ENCODE measurements around the gene ARL8A. TPM values are rescaled to one million over a fixed set of nuclear protein-coding genes. Genes with fewer than 3 reads are reported as not detected.

ARL8A gene
- total RNA-seq, 4 donors from 2014 or later: 28.2 to 53.5 (median 49.8) TPM

- Histone ChIP-seq H3K4me3 (no peak overlapping the region), H3K27ac (peak overlapping the region in 1 of 4 donors; percentile 36), H3K27me3 (no peaks in the 10 kb centered on the region), H3K36me3 (no peaks in the 10 kb centered on the region), H3K9me3 (no peaks in the 10 kb centered on the region), H3K4me1 (no peaks in the 10 kb centered on the region)
- no peak for TF ChIP-seq POLR2A (IDR thresholded peaks at IDR 0.05)
- no peak for TF ChIP-seq CTCF (IDR thresholded peaks at IDR 0.05 in 4 of 5, conservative IDR thresholded peaks at IDR 0.05 in 1 of 5)
- DNase-seq: no peak
- intact Hi-C loops (cut with DNase I; ENCODE audit: low total_unique reads) (no loop called here), in situ Hi-C loops (cut with MboI; ENCODE audit: low sequenced_read_pairs in 4 of 4) (no loop called here)
- no peak for ATAC-seq
These were observed 15.2 kb upstream of the ARL8A start for GRCh38 chr1:202159534-202160371.

DNA sequence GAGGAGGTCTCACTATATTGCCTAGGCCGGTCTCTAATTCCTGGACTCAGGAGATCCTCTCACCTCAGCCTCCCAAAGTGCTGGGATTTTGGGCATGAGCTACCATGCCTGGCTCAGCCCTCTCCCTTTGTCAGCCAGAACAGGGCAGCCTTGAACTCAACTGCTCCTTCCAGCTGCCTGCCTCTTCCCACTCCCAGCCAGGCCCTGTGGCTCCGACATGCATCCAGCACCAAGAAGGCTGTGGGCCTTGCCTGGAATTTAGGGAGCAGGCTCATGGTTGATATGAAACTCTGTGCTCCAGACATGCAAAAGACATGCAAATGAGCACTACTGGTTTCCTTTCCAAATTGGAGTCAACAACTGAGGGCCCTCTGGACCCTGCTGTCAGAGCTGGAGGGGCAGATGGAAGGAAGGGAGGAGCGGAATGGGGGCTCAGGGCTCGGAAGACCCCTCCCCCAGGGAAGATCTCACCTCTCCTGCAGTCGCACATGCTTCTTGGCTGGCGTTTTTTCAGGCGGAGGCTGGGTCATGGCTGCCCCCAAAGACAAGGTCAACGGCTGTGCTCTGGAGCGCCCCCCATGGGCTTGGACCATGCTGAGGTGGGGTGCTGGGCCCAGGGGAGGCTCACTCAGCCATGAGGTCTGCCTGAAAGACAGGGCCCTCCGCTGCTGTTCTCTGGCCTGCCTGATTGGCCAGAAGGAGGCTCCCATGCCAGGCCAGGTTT lies 14.4 kb upstream of the ARL8A start:
- H3K4me1 ChIP-seq: no peaks in the 10 kb centered on the region
- no peak overlapping the region for H3K27ac ChIP-seq
- no peaks in the 10 kb centered on the region for H3K9me3 ChIP-seq
- DNase-seq (no peak), ATAC-seq (no peak)
- intact Hi-C loops (cut with DNase I; ENCODE audit: low total_unique reads) (no loop called here), in situ Hi-C loops (cut with MboI; ENCODE audit: low sequenced_read_pairs in 4 of 4) (no loop called here)
- H3K27me3 ChIP-seq: no peaks in the 10 kb centered on the region
- no peaks in the 10 kb centered on the region for H3K36me3 ChIP-seq
- no peak for TF ChIP-seq CTCF (IDR thresholded peaks at IDR 0.05 in 4 of 5, conservative IDR thresholded peaks at IDR 0.05 in 1 of 5)
- no peak for TF ChIP-seq POLR2A (IDR thresholded peaks at IDR 0.05)
- no peak overlapping the region for H3K4me3 ChIP-seq

DNA sequence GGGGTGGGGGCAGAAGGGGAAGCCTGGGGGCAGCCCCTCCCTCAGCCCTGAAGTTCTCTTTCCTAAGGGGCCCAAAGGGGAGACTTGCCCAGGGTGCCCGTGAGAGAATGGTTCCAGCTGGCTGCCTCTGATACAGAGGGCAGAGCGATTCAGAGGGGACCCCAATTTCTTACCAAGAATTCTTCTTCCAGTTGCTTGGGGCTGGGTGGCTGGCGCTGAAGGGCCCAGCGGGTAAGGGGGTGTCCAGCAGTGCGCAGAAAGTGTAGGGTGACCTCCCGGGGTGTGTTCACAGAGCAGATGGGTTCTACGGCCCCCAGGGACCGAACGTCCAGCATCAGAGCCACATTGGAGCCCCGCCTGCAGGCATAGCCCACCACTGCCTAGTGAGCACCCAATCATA lies 13.4 kb upstream of the ARL8A start:
- Histone ChIP-seq H3K27ac (no peak overlapping the region), H3K27me3 (no peaks in the 10 kb centered on the region), H3K9me3 (no peaks in the 10 kb centered on the region), H3K4me1 (no peaks in the 10 kb centered on the region), H3K4me3 (no peak overlapping the region), H3K36me3 (no peaks in the 10 kb centered on the region)
- in situ Hi-C loops (cut with MboI; ENCODE audit: low sequenced_read_pairs in 4 of 4): no loop called here
- intact Hi-C loops (cut with DNase I; ENCODE audit: low total_unique reads): no loop called here
- DNase-seq (no peak), ATAC-seq (no peak)
- TF ChIP-seq POLR2A (IDR thresholded peaks at IDR 0.05) (no peak), CTCF (IDR thresholded peaks at IDR 0.05 in 4 of 5, conservative IDR thresholded peaks at IDR 0.05 in 1 of 5) (no peak)

- Histone ChIP-seq H3K9me3 (no peaks in the 10 kb centered on the region), H3K4me1 (no peaks in the 10 kb centered on the region), H3K4me3 (no peak overlapping the region), H3K27me3 (no peaks in the 10 kb centered on the region), H3K27ac (no peak overlapping the region), H3K36me3 (no peaks in the 10 kb centered on the region)
- TF ChIP-seq POLR2A (IDR thresholded peaks at IDR 0.05) (no peak), CTCF (IDR thresholded peaks at IDR 0.05 in 4 of 5, conservative IDR thresholded peaks at IDR 0.05 in 1 of 5) (no peak)
- ATAC-seq (no peak), DNase-seq (no peak)
- in situ Hi-C loops (cut with MboI; ENCODE audit: low sequenced_read_pairs in 4 of 4) (no loop called here), intact Hi-C loops (cut with DNase I; ENCODE audit: low total_unique reads) (no loop called here)
These were observed 12.1 kb upstream of the ARL8A start for GRCh38 chr1:202156590-202156989.

Measured in gastrocnemius medialis (tissue), 4 donors.